Thyroid gland (tissue), 4 donors: Measurements from ENCODE around the gene RSRC2. TPM values are rescaled to one million over a fixed set of nuclear protein-coding genes. Genes with fewer than 3 reads are reported as not detected.
A peak's percentile ranks its signal among the peaks of the same experiment; 100 is the strongest.

Experiments used
- DNase-seq, 2 donors: peaks; one replicate each; pipeline ENCODE4 v3.0.0-alpha.2; 2019
- H3K27ac ChIP-seq, 3 donors: fragments of 200-600 bp; sonication (generic); 1 replicate in 2 of 3; 2 replicates in 1 of 3; pipeline ENCODE4 v1.5.1; 2016 to 2019; ENCODE audit warnings: mild to moderate bottlenecking in 1 of 3, moderate library complexity in 1 of 3
- H3K27me3 ChIP-seq: fragments of 200-600 bp; sonication (generic); one replicate; pipeline ENCODE4 v1.5.1; 2019
- H3K36me3 ChIP-seq, 2 donors: fragments of 200-600 bp; sonication (generic); one replicate each; pipeline ENCODE4 v1.5.1; 2016 to 2019
- H3K4me1 ChIP-seq, 2 donors: fragments of 200-600 bp; sonication (generic); one replicate each; pipeline ENCODE4 v1.5.1; 2017 to 2019
- H3K4me3 ChIP-seq, 3 donors: fragments of 200-600 bp; sonication (generic); replicated peaks in 1 of 3; 1 replicate in 2 of 3; 2 replicates in 1 of 3; pipeline ENCODE4 v1.5.1; 2016; ENCODE audit warnings: mild to moderate bottlenecking in 1 of 3
- H3K9me3 ChIP-seq: fragments of 200-600 bp; sonication (generic); one replicate; pipeline ENCODE4 v1.5.1; 2017
- CTCF ChIP-seq, 6 experiments: fragments of 200-600 bp in 3 of 6; fragments of 450-650 bp in 3 of 6; sonication (generic) in 3 of 6; IDR thresholded peaks; one replicate each; pipeline ENCODE4 v1.5.1; 2016 to 2019; ENCODE audit warnings: antibody characterized with exemption in 6 of 6, mild to moderate bottlenecking in 2 of 6, inconsistent platforms in 1 of 6, moderate library complexity in 1 of 6
- POLR2A ChIP-seq, 2 donors: fragments of 450-650 bp; IDR thresholded peaks; one replicate each; pipeline ENCODE4 v1.6.1; 2017; ENCODE audit warnings: antibody characterized with exemption in 2 of 2, mild to moderate bottlenecking in 2 of 2, moderate library complexity in 1 of 2
- WGBS, 2 donors: methylation state at CpG; one replicate each; pipeline ENCODE4 v1.1.5; 2017; 5-methylcytosine and 5-hydroxymethylcytosine counted together
- intact Hi-C: fragments of 100-400 bp; cut with DNase I; formaldehyde crosslinking; loops from one replicate; pipeline ENCODE4 v1.15.1; 2023
- small RNA-seq: library from RNA; depleted of rRNA; stranded (forward); fragments of <200 nt; gene quantifications from one replicate; pipeline ENCODE3, GENCODE V24; 2016
- total RNA-seq, 4 donors: library from RNA; depleted of rRNA; stranded (reverse); fragments of >200 nt; gene quantifications; one replicate each; pipeline ENCODE4 v1.2.3, GENCODE V29; 2016

RSRC2 gene
- total RNA-seq, 4 donors from 2014 or later: 70.4 to 93.2 (median 87.5) TPM

- Histone ChIP-seq H3K27ac (peak overlapping the region; percentile 80 to 87 (median 84)), H3K9me3 (no peaks in the 10 kb centered on the region), H3K27me3 (no peaks in the 10 kb centered on the region), H3K4me1 (peaks cover 22 to 28% of the 10 kb centered on the region in 2 donors), H3K36me3 (no peaks in the 10 kb centered on the region), H3K4me3 (no peak overlapping the region)
- intact Hi-C loops: loop anchor here (5.0 kb wide), 1 partner anchor 56 kb away; no protein-coding TSS in a partner anchor
- 87 to 89% methylated on average over 17 of the region's 17 CpGs for whole genome bisulfite sequencing, 2 donors
- DNase-seq: peak in 1 of 2 donors; percentile 35
- TF ChIP-seq POLR2A (IDR thresholded peaks at IDR 0.05) (no peak), CTCF (IDR thresholded peaks at IDR 0.05) (no peak)
These were observed 68.4 kb downstream of the RSRC2 start for GRCh38 chr12:122458105-122459035.

- Histone ChIP-seq H3K27me3 (no peaks in the 10 kb centered on the region), H3K9me3 (no peaks in the 10 kb centered on the region), H3K36me3 (no peaks in the 10 kb centered on the region), H3K4me1 (peaks cover 22 to 28% of the 10 kb centered on the region in 2 donors), H3K27ac (peak overlapping the region in 1 of 3 donors; percentile 84), H3K4me3 (no peak overlapping the region)
- TF ChIP-seq POLR2A (IDR thresholded peaks at IDR 0.05): no peak
- TF ChIP-seq CTCF (IDR thresholded peaks at IDR 0.05): no peak
- intact Hi-C loops: loop anchor here (5.0 kb wide), 1 partner anchor 55 kb away; no protein-coding TSS in a partner anchor
- 71 to 76% methylated on average over 2 of the region's 2 CpGs for WGBS, 2 donors
- no peak for DNase-seq
These were observed 69.1 kb downstream of the RSRC2 start for GRCh38 chr12:122457627-122458026.

GRCh38 chr12:122454739-122455138 lies 72.0 kb downstream of the RSRC2 start:
- no peaks in the 10 kb centered on the region for H3K9me3 ChIP-seq
- DNase-seq: no peak
- H3K36me3 ChIP-seq: no peaks in the 10 kb centered on the region
- 44 to 56% methylated on average over 6 of the region's 6 CpGs for WGBS, 2 donors
- no peaks in the 10 kb centered on the region for H3K27me3 ChIP-seq
- intact Hi-C loops: loop anchor here (5.0 kb wide), 1 partner anchor 52 kb away; no protein-coding TSS in a partner anchor
- peaks cover 20 to 22% of the 10 kb centered on the region in 2 donors for H3K4me1 ChIP-seq
- TF ChIP-seq POLR2A (IDR thresholded peaks at IDR 0.05) (no peak), CTCF (IDR thresholded peaks at IDR 0.05) (no peak)
- H3K27ac ChIP-seq: peak overlapping the region; percentile 69 to 90 (median 88)
- no peak overlapping the region for H3K4me3 ChIP-seq

GRCh38 chr12:122454250-122454721 lies 72.5 kb downstream of the RSRC2 start:
- Histone ChIP-seq H3K27me3 (no peaks in the 10 kb centered on the region), H3K9me3 (no peaks in the 10 kb centered on the region), H3K27ac (peak overlapping the region; percentile 69 to 90 (median 88)), H3K4me1 (peaks cover 16 to 18% of the 10 kb centered on the region in 2 donors), H3K36me3 (no peaks in the 10 kb centered on the region), H3K4me3 (no peak overlapping the region)
- 45 to 55% methylated on average over 12 of the region's 12 CpGs for WGBS, 2 donors
- peak; percentile 69 to 75 for DNase-seq
- TF ChIP-seq POLR2A (IDR thresholded peaks at IDR 0.05) (peak in 1 of 2 donors; percentile 21), CTCF (IDR thresholded peaks at IDR 0.05) (peak in 1 of 6 experiments; percentile 3)
- intact Hi-C loops: no loop called here

Small RNAs within 50 kb of the gene (small RNA-seq; reads per million reads assigned to genes)
- gene AC026333.1 (not detected), gene RF00411 (not detected)

Other genes starting within 250 kb of the RSRC2 start
- 100 to 1,000 TPM; 118 to 189 (median 143) TPM for gene CLIP1, start 104.3 kb downstream of the RSRC2 start, total RNA-seq
- gene ZCCHC8, start 26.0 kb downstream of the RSRC2 start, total RNA-seq: 10 to 100 TPM; 30.4 to 40.8 (median 37.5) TPM
- 10 to 100 TPM in 2 of 4 donors, 1 to 10 TPM in 2; 7.3 to 13.1 (median 9.5) TPM for gene KNTC1, start 313 bp upstream of the RSRC2 start, total RNA-seq
- not detected for gene HCAR2, start 176.4 kb upstream of the RSRC2 start, total RNA-seq
- under 1 TPM in 2 of 4 donors, not detected in 2; 0.42 to 0.56 TPM for gene HCAR3, start 189.9 kb upstream of the RSRC2 start, total RNA-seq
- gene HCAR1, start 203.9 kb upstream of the RSRC2 start, total RNA-seq: 1 to 10 TPM in 3 of 4 donors, under 1 TPM in 1; 0.92 to 4.0 (median 2.0) TPM
- gene DENR, start 225.9 kb upstream of the RSRC2 start, total RNA-seq: 10 to 100 TPM; 19.5 to 52.1 (median 29.9) TPM
- under 1 TPM; 0.21 to 0.81 (median 0.23) TPM for gene CCDC62, start 247.6 kb upstream of the RSRC2 start, total RNA-seq